HS-5 (cell line): Measurements from ENCODE around the gene ZDHHC24.
A peak's percentile ranks its signal among the peaks of the same experiment; 100 is the strongest.

Source experiments
- DNase-seq: peaks from one replicate; pipeline ENCODE4 v3.0.0-alpha.2; 2012; ENCODE audit warnings: low read depth

ZDHHC24 gene

DNA sequence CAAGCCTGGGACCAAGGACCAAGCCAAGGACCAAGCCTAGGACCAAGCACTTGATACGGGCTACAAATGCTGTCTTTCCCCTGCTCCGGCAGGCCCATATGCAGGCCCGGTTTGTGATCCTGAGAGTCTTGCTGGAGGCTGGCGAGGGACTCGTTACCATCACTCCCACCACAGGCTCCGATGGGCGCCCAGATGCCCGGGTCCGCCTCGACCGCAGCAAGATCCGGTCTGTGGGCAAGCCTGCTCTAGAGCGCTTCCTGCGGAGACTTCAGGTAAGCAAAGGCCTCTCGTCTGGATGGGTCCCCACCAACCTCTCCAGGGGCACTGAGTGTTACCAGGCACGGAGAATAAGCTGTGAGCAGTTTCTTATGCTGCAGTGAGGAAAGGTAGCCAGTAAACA is 48.6 kb downstream of the ZDHHC24 start:
- no peak for DNase-seq

DNA sequence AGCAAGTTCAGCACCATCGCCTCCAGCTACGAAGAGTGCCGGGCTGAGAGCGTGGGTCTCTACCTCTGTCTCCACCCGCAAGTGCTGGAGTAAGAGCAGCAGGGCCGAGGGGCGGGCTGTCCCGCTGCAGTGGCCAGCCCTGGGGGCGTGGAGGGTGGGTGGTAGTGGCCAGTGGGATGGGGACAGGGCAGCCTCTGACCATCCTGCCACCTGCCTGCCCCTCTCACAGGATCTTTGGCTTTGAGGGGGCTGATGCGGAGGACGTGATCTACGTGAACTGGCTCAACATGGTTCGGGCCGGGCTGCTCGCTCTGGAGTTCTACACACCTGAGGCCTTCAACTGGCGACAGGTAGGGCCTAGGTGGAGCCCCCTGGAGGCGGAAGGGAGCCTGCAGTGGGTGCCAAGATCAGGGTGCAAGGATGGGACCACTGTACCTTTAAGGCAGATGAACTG is 50.4 kb downstream of the ZDHHC24 start:
- DNase-seq: no peak

- no peak for DNase-seq
Measured at GRCh38 chr11:66494935-66495334, 50.9 kb downstream of the ZDHHC24 start.

DNA sequence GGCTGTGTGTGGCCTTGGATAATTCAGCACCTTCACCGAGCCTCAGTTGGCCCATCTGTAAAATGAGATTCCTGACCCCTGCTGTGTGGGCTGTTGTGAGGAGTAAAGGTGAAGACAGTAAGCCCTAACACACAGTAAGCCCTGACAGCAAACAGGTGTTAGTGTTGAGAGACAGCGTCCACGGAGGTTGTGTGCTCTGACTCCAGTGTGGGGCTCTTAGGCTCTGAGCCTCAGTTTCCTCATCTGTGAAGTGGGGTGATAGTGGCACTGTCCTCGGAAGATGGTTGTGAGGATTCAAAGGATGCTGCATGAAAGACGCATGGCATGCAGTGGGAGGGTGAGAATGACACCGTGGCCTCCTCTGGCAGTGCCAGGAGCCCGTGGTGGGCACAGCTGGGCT is 51.4 kb downstream of the ZDHHC24 start:
- DNase-seq: no peak

DNA sequence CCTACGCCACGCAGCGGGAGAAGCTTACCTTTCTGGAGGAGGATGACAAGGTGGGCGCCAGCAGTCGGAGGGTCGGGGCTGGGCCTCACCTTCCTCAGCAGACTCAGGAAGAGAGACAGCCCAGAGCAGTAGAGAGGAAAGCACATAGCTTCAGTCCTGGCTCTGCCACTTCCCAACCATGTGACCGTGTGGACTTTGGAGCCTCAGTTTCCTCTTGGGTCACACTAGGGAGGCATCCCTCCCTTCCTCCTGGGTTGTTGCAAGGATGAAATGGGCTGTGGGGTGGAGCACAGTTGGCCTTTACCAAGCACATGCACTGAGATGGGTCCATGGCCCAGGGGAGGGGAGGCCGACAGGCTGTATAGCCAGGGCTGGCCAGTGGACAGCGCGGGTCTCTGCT is 52.7 kb downstream of the ZDHHC24 start:
- no peak for DNase-seq

DNA sequence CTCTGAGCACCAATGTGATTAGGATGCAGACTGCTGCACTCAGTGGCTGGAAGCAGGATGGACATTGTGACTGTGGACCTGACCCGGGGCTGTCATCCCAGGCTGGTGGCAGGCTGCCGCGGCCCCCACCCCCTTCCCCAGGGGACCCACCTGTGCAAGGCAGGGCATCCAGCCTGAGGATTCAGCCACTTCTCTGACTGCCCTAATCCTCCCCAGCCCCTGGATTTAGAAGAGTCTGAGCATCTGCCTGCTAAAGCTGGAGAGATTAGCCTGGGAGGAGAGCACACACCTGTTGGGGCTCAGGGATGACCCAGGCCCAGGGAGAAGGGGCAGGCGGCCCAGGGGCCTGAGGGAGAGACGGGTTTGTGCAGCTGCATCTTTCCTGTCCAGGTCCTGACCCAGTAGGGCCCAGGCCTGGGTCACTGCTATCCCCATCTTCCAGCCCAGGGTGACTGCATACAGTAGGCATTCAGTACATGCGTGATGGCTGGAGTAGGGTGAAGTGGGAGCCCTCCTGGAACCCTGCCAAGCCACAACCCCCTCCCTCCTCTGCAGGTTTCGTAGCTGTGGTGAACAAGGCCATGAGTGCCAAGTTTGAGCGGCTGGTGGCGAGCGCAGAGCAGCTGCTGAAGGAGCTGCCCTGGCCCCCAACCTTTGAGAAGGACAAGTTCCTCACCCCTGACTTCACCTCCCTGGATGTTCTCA is 53.5 kb downstream of the ZDHHC24 start:
- DNase-seq: no peak

GRCh38 chr11:66491315-66491935 is 54.4 kb downstream of the ZDHHC24 start:
- no peak for DNase-seq

GRCh38 chr11:66489636-66490035 is 56.2 kb downstream of the ZDHHC24 start:
- DNase-seq: no peak

DNA sequence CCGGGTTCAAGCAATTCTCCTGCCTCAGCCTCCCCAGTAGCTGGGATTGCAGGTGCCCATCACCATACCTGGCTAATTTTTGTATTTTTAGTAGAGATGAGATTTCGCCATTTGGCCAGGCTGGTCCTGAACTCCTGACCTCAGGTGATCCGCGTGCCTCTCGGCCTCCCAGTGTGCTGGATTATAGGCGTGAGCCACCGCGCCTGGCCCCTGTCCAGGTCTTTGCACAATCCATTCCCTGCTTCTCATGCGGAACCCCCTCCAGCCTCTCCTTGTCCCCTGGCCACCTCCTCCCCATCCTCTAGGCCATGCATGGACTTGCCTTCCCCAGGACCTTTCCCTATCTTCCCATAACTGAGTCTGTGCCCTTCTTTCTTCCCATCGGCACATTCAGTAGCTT is 56.9 kb downstream of the ZDHHC24 start:
- DNase-seq: no peak

- DNase-seq: no peak
Measured at GRCh38 chr11:66484806-66485380, 61.0 kb downstream of the ZDHHC24 start.

DNA sequence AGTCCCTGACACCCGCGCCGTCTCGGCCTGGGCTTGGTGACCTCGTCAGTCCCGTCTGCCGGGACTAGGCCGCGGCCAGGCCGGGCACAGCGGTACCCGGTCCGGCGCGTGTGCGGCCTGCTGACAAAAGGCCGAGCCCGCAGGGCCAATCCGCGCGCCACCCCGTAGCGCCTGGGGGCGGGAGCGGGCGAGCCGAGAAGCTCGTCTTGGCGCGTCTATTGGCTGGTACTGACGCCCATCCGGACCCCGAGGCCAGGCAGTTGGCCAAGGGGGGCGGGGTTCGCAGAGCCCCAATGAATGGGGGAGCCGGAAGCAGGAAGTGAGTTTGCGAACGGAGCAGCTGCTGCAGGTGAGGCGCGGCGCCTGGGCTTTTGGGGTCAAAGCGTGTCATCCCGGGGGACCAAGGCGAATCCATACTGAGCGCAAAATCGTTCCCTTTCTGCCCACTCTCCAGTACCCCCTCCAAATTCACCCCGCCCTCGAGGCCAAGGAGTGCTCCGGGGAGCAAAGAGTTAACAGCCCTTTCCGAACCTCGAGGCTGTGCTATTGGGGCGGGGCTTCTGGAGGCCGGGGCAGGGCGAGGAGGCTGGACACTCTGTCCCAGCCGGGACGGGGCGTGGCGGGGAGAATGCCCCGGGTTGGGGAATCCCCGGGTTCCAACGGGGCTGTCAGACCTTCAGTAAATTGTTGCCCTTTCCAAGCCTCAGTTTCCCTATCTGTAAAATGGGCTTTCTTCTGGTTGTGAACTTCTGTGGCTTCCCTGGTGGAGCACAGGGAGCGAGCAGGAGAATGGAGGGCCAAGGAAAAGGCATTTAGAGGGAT is 65.5 kb downstream of the ZDHHC24 start, which contains the start of gene DPP3:
TSS of gene DPP3 (plus strand) at position 318 of the 822 bp plus-strand sequence. CDS start 1,767 bp downstream, outside the sequence.
- peak; percentile 83 for DNase-seq

DNA sequence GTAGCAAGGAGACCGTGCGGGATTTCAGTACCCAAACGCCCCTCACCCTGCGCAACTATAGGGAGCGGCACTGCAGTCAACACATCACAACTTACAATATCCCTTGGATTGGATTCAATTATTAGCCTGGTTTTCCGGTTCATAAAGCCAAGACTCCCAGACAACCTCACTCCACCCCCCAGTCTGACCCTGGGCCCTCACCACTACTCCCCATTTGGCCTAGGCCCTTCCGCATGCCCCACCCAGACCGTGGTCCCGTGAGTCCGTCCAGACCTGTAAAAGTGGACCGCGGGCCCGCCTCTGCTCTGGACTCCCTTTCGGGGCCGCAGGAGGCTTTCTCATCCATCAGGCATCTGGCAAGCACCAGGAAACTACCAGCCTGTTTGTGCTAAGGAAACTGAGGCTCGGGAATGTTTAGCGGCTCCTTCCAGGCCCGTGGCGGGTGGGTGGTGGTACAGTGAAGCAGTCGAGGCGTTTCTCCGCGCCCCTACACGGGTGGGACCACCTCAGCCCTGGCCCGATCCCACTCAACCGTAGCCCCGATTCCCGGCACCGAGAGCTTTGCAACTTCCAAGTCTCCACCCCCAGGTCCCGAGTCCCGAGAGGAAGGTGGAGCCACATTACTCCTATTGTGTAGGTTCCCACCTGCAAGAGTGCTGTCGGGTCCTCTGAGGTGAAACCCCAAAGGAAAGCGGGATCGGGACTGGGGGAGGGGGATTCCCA is 66.3 kb downstream of the ZDHHC24 start:
- DNase-seq: peak; percentile 61

DNA sequence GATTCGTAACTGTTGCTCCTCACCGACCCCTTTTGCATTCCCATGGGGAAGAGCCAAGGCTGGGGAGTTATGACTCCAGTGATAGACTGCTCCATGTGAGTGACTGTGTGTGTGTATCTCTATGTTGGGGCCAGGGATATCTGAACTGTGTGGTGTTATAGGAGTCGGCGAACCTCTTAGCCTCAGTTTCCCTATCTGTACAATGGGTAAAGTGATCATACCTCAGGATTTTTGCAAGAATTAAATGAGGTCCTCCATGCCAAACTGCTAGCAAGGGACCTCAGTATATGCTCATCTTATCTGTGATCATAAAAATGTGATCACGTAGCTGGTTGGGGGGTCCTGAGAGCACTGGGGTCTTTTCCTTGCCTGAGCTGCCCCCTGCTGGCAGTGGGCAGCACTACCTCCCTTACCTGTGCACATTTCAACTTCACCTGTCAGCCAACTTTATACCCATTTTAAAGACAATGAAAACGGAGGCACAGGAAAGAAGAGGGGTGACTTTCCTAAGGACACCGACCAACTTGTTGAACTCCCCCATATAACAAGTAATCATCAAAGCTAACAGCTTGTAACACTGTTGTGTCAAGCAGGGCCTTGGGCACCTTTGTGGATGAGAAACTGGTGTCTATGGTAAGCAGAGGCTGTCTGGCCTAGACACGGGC is 67.0 kb downstream of the ZDHHC24 start:
- DNase-seq: no peak

DNA sequence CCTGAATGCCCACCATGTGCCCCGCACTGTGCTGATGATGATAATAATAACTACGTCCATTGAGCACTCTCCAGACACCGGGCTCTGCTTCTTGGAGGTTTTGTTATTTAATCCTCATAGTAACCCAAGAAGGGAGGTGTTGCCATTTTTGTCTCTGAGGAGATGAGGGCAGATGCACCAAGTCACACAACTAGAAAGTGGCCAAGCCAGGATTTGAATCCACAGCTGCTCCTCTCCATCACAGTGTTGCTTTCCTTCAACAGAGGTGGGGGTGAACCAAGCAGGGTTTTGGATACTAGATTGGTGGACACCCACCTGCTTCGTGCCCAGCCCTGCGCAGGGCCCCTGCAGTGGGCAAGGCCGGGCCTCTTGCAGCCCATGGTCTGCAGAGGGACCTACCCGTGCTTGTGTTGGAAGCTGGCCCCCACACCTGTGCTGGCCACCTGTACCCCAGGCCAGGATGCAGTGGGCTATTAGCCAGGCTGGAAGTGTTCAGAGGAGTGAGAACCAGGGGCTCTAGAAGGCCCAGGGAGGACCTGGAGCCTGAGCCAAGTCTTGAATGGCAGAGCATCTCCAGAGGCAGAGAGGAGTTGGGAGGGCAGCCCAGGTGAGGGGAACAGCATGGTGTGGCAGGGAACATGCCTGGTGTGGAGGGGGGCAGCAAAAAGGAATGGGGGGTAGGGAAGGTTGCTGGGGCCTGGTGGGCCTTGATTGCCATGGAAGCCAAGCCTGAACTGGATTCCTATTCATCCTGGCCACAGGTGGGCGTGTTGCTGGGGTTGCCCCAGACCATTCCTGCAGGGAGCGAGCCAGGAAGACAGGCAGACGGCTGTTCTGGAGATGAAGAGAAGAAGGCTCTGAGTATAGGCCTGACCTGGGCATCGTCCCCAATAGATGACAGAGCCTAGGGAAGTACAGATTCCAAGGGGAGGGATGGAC is 68.3 kb downstream of the ZDHHC24 start:
- no peak for DNase-seq

DNA sequence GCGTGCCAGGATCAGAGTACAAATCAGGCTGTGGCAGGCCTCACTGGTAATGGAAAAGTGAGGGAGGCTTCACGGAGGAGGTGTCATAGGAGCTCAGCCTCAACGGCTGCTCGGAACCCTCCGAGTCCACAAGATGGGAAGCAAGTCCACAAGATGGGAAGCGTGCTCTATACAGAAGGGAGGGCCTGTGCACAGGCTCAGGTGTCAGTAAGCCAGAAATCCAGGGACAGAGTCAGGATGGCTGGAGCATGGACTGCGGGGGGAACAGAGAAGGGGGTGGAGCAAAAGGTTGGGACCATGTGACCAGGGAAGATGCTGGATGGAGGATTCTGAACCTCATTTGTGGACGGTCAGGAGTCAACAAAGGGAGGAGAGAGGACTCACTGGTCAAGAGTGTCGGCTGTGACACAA is 69.0 kb downstream of the ZDHHC24 start:
- no peak for DNase-seq

DNA sequence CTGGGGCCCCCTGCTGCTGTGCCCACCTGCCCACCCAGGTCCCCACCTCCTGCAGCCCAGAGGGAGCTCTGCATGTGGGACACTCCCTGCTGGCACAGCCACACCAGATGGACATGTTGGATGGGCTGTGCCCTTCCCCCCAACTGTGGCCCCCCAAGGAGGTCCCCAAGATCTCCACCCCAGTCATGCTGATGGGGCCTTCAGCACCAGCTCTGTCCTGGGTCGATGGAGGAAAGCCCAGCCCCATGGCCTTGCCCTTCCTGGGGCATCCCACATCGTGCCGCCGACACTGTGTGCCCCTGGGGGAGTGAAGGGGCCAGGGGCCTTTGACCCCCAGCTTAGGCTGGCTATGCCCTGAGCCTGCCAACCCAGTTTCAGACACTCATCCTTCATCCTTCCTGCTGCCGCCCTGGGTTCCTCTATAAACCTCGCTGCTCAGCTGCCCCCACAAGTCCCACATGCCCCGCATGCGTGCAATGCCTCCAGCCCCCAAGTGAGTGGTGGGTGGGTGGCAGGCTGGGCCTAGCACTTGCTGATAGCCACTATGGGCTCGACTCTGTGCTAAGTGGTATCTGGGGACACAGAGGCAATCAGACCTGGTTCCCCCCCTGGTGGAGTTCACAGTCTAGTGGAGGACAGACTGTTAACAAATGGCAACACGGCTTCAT is 69.5 kb downstream of the ZDHHC24 start:
- no peak for DNase-seq

- no peak for DNase-seq
Measured at GRCh38 chr11:66475349-66476172, 70.3 kb downstream of the ZDHHC24 start.
